HepG2 (cell line): Measurements from ENCODE around the gene GLB1L3. TPM values are rescaled to one million over a fixed set of nuclear protein-coding genes. Genes with fewer than 3 reads are reported as not detected.

ENCODE experiments used
- ATAC-seq: fragments of 200-7000 bp; cut with Tn5 transposase; 3 replicates; pipeline ENCODE4 v1.9.1; 2020; ENCODE audit warnings: mild to moderate bottlenecking, moderate library complexity
- BruUV-seq: library from RNA; stranded (reverse); fragments of 400-500 nt; replicated peaks from 2 replicates; lab custom pipeline; 2021; lab: Mats Ljungman, UMichigan
- CTCF ChIA-PET: fragments of 300-600 bp; formaldehyde crosslinking; extraction: SDS; loops from one replicate; lab custom pipeline; 2021; ENCODE audit warnings: low total read pairs, inconsistent platforms, low intra/inter-chr PET ratio; lab: Yijun Ruan, JAX
- POLR2A ChIA-PET: fragments of 350-600 bp; sonication (Branson Sonifier 250); formaldehyde crosslinking; loops from one replicate; lab custom pipeline; 2020; ENCODE audit warnings: antibody characterized with exemption, inconsistent platforms; lab: Yijun Ruan, JAX
- DNase-seq: peaks from one replicate; pipeline ENCODE4 v3.0.0-alpha.2; 2015; ENCODE audit warnings: low spot score
- FAIRE-seq: peaks from 3 replicates; lab custom pipeline; 2011; peaks lifted over from hg19 to GRCh38; lab: Jason Lieb, UNC
- H2AFZ ChIP-seq: one replicate; pipeline ENCODE4 v1.6.1; 2011; ENCODE audit warnings: low read length, inconsistent platforms
- H3K27ac ChIP-seq: fragments of 300-600 bp; 3 replicates; pipeline ENCODE4 v1.8.0; 2011; ENCODE audit warnings: mixed run types, mild to moderate bottlenecking, mixed read lengths, low read length, inconsistent platforms; ENCODE audit not compliant: insufficient read depth; ENCODE audit errors: extremely low read length
- H3K27me3 ChIP-seq, 2 experiments: fragments of 200-600 bp in 1 of 2; 2 replicates in 1 of 2; 3 replicates in 1 of 2; pipeline versions ENCODE4 v1.6.0 to v1.8.0; 2011; ENCODE audit warnings: low read length in 2 of 2, mild to moderate bottlenecking in 2 of 2, moderate library complexity in 2 of 2, inconsistent platforms in 1 of 2; ENCODE audit not compliant: insufficient read depth in 2 of 2, control insufficient read depth in 1 of 2
- H3K36me3 ChIP-seq, 2 experiments: fragments of 200-600 bp in 1 of 2; replicated peaks in 1 of 2; 2 replicates in 1 of 2; 3 replicates in 1 of 2; pipeline versions ENCODE4 v1.5.1 to v1.8.0; 2011; ENCODE audit warnings: low read length in 2 of 2, inconsistent platforms in 1 of 2; ENCODE audit not compliant: insufficient read depth in 2 of 2, control insufficient read depth in 1 of 2
- H3K4me1 ChIP-seq: 2 replicates; pipeline ENCODE4 v1.5.1; 2012; ENCODE audit warnings: low read length, inconsistent platforms; ENCODE audit not compliant: insufficient read depth
- H3K4me2 ChIP-seq: 2 replicates; pipeline ENCODE4 v1.6.0; 2011; ENCODE audit warnings: low read depth, low read length, inconsistent platforms
- H3K4me3 ChIP-seq, 3 experiments: fragments of 200-600 bp in 1 of 3; sonication (generic), shearing (Covaris generic) in 1 of 3; replicated peaks in 1 of 3; 2 replicates each; pipeline ENCODE4 v1.5.1; 2011 to 2016; ENCODE audit warnings: low read length in 3 of 3, inconsistent platforms in 2 of 3, low read depth in 2 of 3, mild to moderate bottlenecking in 2 of 3, control low read depth in 1 of 3, mixed read lengths in 1 of 3; ENCODE audit not compliant: insufficient read depth in 1 of 3
- H3K79me2 ChIP-seq: one replicate; pipeline ENCODE4 v1.6.1; 2011; ENCODE audit warnings: low read length, inconsistent platforms; ENCODE audit not compliant: insufficient read depth
- H3K9ac ChIP-seq: 2 replicates; pipeline ENCODE4 v1.6.0; 2011; ENCODE audit warnings: mild to moderate bottlenecking, low read depth, low read length, inconsistent platforms; ENCODE audit not compliant: insufficient read depth
- H3K9me3 ChIP-seq: 2 replicates; pipeline ENCODE4 v1.5.1; 2012; ENCODE audit warnings: mild to moderate bottlenecking, low read length
- H4K20me1 ChIP-seq: 2 replicates; pipeline ENCODE4 v1.6.0; 2011; ENCODE audit warnings: inconsistent platforms, mild to moderate bottlenecking, low read length, moderate library complexity; ENCODE audit not compliant: insufficient read depth
- CTCF ChIP-seq: sonication (generic); formaldehyde crosslinking; IDR thresholded peaks from 2 replicates; pipeline ENCODE4 v1.5.0; 2020; ENCODE audit warnings: mild to moderate bottlenecking, missing genetic modification reagents, moderate library complexity
- HCFC1 ChIP-seq: fragments of 150-350 bp; IDR thresholded peaks from 2 replicates; pipeline ENCODE4 v1.6.1; 2014; ENCODE audit warnings: low read depth, low read length
- LBX2 ChIP-seq: sonication (generic); formaldehyde crosslinking; IDR thresholded peaks from 2 replicates; pipeline ENCODE4 v1.5.0; 2020; ENCODE audit warnings: missing genetic modification reagents, mild to moderate bottlenecking, borderline replicate concordance
- MEIS2 ChIP-seq: sonication (generic); formaldehyde crosslinking; IDR thresholded peaks from 2 replicates; pipeline ENCODE4 v1.9.0; 2021; ENCODE audit warnings: mild to moderate bottlenecking, missing genetic modification reagents
- MTF1 ChIP-seq: sonication (generic); formaldehyde crosslinking; IDR thresholded peaks from 2 replicates; pipeline ENCODE4 v1.5.0; 2020; ENCODE audit warnings: missing genetic modification reagents
- MXD1 ChIP-seq: sonication (generic); formaldehyde crosslinking; IDR thresholded peaks from 2 replicates; pipeline ENCODE4 v1.4.0; 2020; ENCODE audit warnings: mild to moderate bottlenecking, missing genetic modification reagents
- NCOA1 ChIP-seq: sonication (generic); formaldehyde crosslinking; IDR thresholded peaks from 2 replicates; pipeline ENCODE4 v1.9.0; 2021; ENCODE audit warnings: missing genetic modification reagents
- TAF15 ChIP-seq: fragments of 200-400 bp; formaldehyde crosslinking; IDR thresholded peaks from one replicate; pipeline ENCODE4 v1.6.1; 2018; ENCODE audit warnings: mild to moderate bottlenecking, low read depth, low read length; ENCODE audit not compliant: poor library complexity, severe bottlenecking
- ZBTB20 ChIP-seq: sonication (generic); formaldehyde crosslinking; IDR thresholded peaks from 2 replicates; pipeline ENCODE4 v1.8.1; 2023; ENCODE audit warnings: missing genetic modification reagents, low read depth, mild to moderate bottlenecking, borderline replicate concordance
- ZBTB26 ChIP-seq: IDR thresholded peaks from 2 replicates; pipeline ENCODE4 v1.6.1; 2016; ENCODE audit warnings: missing compliant biosample characterization, missing genetic modification reagents, borderline replicate concordance
- ZC3H4 ChIP-seq: sonication (generic); formaldehyde crosslinking; IDR thresholded peaks from 2 replicates; pipeline ENCODE4 v1.4.0; 2020; ENCODE audit warnings: missing genetic modification reagents, borderline replicate concordance
- ZNF121 ChIP-seq: sonication (generic); formaldehyde crosslinking; IDR thresholded peaks from 2 replicates; pipeline ENCODE4 v1.5.0; 2020; ENCODE audit warnings: mild to moderate bottlenecking, missing genetic modification reagents
- ZNF644 ChIP-seq: IDR thresholded peaks from 2 replicates; pipeline ENCODE4 v1.6.1; 2016; ENCODE audit warnings: low read depth
- ZSCAN20 ChIP-seq: sonication (generic); formaldehyde crosslinking; IDR thresholded peaks from 2 replicates; pipeline ENCODE4 v1.4.0; 2020; ENCODE audit warnings: missing genetic modification reagents, mild to moderate bottlenecking, borderline replicate concordance
- WGBS: methylation state at CpG from one replicate; pipeline ENCODE4 v1.1.6; 2017; ENCODE audit warnings: low lambda C conversion rate; 5-methylcytosine and 5-hydroxymethylcytosine counted together
- in situ Hi-C: cut with HindIII; loops from 2 replicates; pipeline ENCODE4 v1.10.0; 2017; ENCODE audit warnings: low pct_unique_long_range_greater_than_20kb; ENCODE audit not compliant: extremely low pct_ligation_motif_present
- intact Hi-C: fragments of 100-400 bp; cut with micrococcal nuclease; formaldehyde crosslinking; loops from one replicate; pipeline ENCODE4 v1.10.0; 2022; ENCODE audit not compliant: unreplicated experiment
- polyA plus RNA-seq, 8 experiments: library from polyadenylated mRNA; depleted of rRNA in 3 of 8; stranded (reverse) in 7 of 8; unstranded in 1 of 8; fragments of >200 nt; fragmentation: Illumina TruSeq in 4 of 8; extraction: Trizol in 4 of 8; gene quantifications; 2 replicates each; pipeline versions ENCODE4 v1.2.1 to v1.2.3, GENCODE V29; 2011 to 2016; ENCODE audit warnings: low read depth in 4 of 8, missing spikeins in 1 of 8, mixed read lengths in 1 of 8; ENCODE audit not compliant: insufficient read depth in 1 of 8
- total RNA-seq, 5 experiments: library from RNA; depleted of rRNA; stranded (reverse); fragments of >200 nt; fragmentation: Illumina TruSeq; extraction: Trizol; gene quantifications; 2 replicates each; pipeline ENCODE4 v1.2.3, GENCODE V29; 2016; ENCODE audit warnings: low read depth in 1 of 5

Gene GLB1L3
- total and polyA plus RNA-seq, 2 of the 13 experiments (the other 11 are each of a cell fraction or from before 2014, with no cell fraction given), result not detected

- H2AFZ ChIP-seq, result no peak overlapping the region
- H4K20me1 ChIP-seq, result no peaks in the 10 kb centered on the region
- BruUV-seq, result no TSS peak
- H3K4me1 ChIP-seq, result no peaks in the 10 kb centered on the region
- peaks cover 2 to 46% of the 10 kb centered on the region in 2 experiments; a peak in 4 of 5 replicates for H3K27me3 ChIP-seq
- POLR2A ChIA-PET, result no interaction called here
- H3K27ac ChIP-seq, result no peak overlapping the region
- H3K36me3 ChIP-seq, result no peaks in the 10 kb centered on the region
- H3K9ac ChIP-seq, result no peak overlapping the region
- in situ Hi-C loops, result no loop called here
- ATAC-seq, result no peak
- DNase-seq, result no peak
- 0 out of 2 replicates have a peak, but pooled peaks have one; percentile 14 for TF ChIP-seq ZNF121 (CRISPR knock-in tag)
- 0 out of 2 replicates have a peak, but pooled peaks have one; percentile 10 for TF ChIP-seq CTCF
- TF ChIP-seq MXD1 (CRISPR knock-in tag), result no peak
- TF ChIP-seq, all 625 proteins: peak for 2
- 34% methylated on average over 9 of the region's 9 CpGs for WGBS
- Histone ChIP-seq H3K4me3 (no peak overlapping the region), H3K9me3 (no peaks in the 10 kb centered on the region; the same call in 1 of the 2 replicates), H3K4me2 (no peak overlapping the region), H3K79me2 (no peaks in the 10 kb centered on the region)
- intact Hi-C loops, result no loop called here
- CTCF ChIA-PET, result no interaction called here
- no peak for FAIRE-seq
These were observed 37.8 kb downstream of the GLB1L3 start for GRCh38 chr11:134313821-134314607.

GRCh38 chr11:134317103-134317502 is 40.9 kb downstream of the GLB1L3 start:
- POLR2A ChIA-PET, result no interaction called here

More at GRCh38 chr11:134317103-134317502, 40.9 kb downstream of the GLB1L3 start:
- H3K4me3 ChIP-seq, result no peak overlapping the region
- no peak for ATAC-seq
- CTCF ChIA-PET, result no interaction called here
- H3K9me3 ChIP-seq, result no peaks in the 10 kb centered on the region; the same call in 1 of the 2 replicates
- no peaks in the 10 kb centered on the region for H3K36me3 ChIP-seq
- no peaks in the 10 kb centered on the region for H3K4me1 ChIP-seq
- intact Hi-C loops, result no loop called here
- DNase-seq, result no peak
- H2AFZ ChIP-seq, result no peak overlapping the region
- H3K79me2 ChIP-seq, result no peaks in the 10 kb centered on the region
- in situ Hi-C loops, result no loop called here
- no TSS peak for BruUV-seq
- no peak overlapping the region for H3K4me2 ChIP-seq
- H3K27me3 ChIP-seq, result peaks cover 0 to 24% of the 10 kb centered on the region in 2 experiments; a peak in 3 of 5 replicates
- no peak for FAIRE-seq
- H3K9ac ChIP-seq, result no peak overlapping the region
- no peak for TF ChIP-seq HCFC1
- no peak for TF ChIP-seq ZNF644 (CRISPR knock-in tag)
- no peak for TF ChIP-seq NCOA1 (CRISPR knock-in tag)
- TF ChIP-seq ZBTB26 (CRISPR knock-in tag), result no peak
- TF ChIP-seq ZC3H4, result no peak
- TF ChIP-seq MEIS2 (CRISPR knock-in tag), result no peak
- no peak for TF ChIP-seq LBX2 (CRISPR knock-in tag)
- no peak for TF ChIP-seq ZBTB20 (CRISPR knock-in tag)
- no peak for TF ChIP-seq ZSCAN20
- TF ChIP-seq MTF1 (CRISPR knock-in tag), result no peak
- no peak for TF ChIP-seq TAF15
- no peaks in the 10 kb centered on the region for H4K20me1 ChIP-seq
- no peak overlapping the region for H3K27ac ChIP-seq
- 30% methylated on average over 3 of the region's 3 CpGs for WGBS
